GM21737 (cell line): ENCODE data around the gene USP34.
"Not testable (repeated sequence)": the region's sequence is repeated elsewhere in the genome, so short reads cannot be mapped to it uniquely, and the experiment has no call there.

Experiments
- ATAC-seq: cut with Tn5 transposase; IDR thresholded peaks from one replicate; pipeline ENCODE4 v1.9.1; 2021; ENCODE audit warnings: mild to moderate bottlenecking, moderate library complexity; ENCODE audit not compliant: unreplicated experiment

Gene USP34

DNA sequence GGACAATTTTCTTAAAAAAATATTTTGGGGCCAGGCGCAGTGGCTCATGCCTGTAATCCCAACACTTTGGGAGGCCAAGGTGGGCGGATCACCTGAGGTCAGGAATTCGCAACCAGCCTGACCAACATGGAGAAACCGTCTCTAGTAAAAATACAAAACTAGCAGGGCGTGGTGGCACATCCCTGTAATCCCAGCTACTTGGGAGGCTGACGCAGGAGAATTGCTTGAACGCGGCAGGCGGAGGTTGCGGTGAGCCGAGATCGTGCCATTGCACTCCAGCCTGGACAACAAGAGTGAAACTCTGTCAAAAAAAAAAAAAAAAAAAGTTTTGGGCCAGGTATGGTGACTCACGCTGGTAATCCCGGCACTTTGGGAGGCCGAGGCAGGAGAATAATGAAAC is 276.2 kb downstream of the USP34 start:
- ATAC-seq = not testable (repeated sequence)

DNA sequence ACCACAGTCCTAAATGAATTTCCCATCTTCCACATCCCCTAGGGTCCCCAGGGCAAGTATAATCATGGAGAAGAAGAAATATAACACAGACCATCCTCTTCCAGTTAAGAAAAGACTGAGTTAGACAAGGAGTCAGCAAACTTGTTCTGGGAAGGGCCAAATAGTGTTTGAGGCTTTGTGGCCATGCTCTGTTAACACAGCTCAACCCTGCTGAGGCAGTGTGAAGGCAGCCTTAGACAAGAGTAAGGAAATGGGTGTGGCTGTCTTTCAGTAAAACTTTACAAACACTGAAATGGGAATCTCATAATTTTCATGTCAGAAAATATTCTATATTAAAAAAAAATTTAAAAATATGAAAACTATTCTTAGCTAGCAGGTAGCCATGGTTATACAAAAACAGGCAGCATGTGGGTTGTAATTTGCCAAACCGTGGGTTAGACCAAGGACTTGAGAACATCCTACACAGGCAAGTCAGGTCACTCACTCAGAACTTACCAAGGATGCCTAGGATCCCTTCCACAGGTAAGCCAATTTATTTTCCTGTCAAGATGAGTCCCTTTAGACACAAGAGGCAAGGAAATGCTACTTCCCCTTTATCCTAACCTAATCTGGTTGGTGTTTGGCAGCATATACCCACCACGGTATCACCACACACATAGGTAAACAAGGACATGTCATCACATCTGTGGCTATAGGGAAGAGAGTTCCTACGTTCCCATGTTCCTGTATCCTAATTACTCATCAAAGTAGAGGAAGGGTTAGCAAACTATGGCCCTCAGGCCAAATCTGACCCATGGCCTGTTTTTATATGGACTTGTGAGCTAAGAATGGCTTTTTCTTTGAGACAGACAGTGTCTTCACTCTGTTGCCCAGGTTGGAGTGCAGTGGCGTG is 277.0 kb downstream of the USP34 start:
- ATAC-seq = no peak

DNA sequence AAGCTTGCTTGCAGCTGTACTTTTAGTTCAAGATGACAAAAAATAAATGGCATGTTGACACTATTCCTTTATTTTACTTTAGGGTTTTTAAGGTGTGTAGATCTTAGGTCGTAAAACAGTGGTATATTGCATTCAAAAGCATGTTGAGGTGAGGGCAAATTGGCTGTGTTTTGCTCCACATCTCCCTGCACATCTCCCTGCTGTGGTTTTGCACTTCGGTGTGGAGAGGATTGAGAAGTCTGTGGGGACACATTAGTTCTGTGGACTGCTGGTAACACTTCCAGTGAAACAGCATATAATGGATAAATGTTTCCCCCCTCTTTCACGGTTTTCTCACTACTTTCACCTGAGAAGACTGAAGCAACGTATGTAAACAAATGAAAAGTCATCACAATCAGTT is 283.8 kb downstream of the USP34 start:
- ATAC-seq = no peak

DNA sequence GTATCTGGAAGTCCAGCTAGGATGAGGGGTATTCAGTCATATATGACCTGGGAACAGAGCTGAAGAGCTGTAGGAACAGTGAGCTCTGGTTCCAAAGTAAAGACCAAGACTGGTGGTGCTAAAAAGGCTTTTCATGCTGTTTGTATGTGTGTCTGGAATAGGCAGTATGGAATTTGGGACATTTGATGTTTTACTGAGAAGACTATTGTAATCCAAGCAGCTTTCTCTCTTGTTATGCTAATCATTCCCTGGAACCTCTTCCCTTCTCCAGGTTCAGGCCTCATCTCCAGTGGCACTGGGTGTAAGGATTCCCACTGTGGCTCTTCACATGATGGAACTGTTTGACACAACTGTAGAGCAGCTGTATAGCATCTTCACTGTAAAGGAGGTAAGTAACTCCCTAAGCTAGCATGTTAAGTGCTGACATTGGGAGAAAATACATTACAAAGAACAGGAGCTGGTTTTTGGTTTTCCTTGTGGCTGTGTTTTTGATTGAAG is 285.6 kb downstream of the USP34 start:
- ATAC-seq = no peak

DNA sequence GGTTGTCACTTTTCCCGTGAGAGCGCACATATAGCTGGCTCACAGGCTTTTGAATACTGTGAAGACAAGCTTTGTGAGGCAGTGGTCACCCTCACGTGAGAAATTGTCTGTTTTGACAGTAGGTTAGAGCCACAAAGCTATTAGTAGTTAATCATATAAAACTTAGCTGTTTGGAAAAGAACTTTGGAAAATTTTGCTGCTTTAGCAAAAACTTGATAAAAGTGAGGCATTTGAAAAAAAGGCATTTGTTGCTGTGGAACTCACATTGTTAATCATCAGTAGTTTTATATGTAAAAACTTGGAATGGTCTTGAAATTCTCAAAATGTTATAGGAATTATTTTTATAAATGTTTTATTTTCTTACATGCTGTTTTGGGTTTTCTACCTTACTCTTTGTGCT is 286.6 kb downstream of the USP34 start:
- no peak for ATAC-seq

DNA sequence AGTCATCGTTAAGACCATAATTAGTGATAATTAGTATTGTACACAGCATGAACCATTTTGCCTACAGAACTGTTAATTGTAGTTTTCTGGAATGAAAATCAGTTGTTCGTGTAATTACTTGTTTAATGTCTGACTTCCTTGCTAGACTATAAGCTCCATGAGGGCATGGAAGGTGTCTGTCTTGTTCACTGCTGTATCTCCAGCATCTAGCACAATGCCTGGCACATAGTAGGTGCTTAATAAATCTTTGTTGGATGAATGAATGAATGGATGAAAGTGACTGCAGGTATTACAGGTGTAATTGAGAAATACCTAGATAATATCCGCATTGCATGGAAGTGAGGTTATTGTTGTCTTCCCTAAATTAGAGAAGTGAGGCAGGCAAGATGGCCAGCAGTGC is 287.1 kb downstream of the USP34 start:
- ATAC-seq = no peak

DNA sequence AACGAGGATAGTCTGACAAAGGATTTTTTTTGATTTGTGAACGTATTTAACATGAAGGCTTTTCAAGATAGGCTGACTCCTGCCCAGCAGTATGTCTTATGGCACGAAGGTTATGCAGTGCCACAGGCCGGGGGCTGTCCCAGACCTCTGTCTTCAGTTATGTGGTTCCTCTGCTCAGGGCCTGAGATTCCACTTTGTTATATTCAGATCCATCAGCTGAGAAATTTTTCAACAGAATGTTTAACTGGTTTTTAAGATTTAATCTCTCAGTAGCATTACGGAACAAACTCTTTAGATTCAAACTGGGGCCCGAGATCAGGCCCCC is 288.9 kb downstream of the USP34 start:
- no peak for ATAC-seq

DNA sequence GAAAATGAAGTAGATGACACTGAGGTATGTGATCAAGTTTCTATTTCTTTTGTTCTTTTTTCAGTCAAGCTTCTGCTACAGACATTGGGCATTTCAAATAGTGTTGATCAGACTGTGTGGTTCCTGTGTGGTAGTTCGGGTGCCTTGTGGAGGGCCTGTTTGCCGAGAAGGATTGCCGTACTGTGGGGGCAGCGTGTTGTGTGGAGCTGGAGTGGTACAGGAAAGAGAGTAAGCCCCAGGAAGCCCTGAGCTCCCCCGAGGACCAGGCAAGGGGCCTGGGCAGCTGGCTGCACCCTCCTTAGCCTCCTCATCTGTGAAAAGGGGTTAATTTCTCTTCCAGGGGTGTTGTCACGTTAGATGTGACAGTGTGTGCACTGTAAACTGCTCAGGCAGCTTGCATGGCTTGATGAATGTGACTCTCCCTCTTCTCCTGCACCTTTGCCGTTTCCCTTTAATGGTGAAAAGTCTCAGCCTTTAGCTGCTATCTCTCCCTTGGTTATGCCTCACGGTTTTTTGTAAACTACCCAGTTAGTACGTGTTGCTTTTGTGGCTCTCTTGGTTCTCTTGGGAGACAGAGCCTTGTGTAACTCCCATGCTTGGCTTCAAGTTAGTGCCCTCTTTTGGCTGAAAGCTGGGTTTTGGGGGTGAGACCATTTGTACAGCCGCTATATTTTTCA is 289.4 kb downstream of the USP34 start:
- ATAC-seq = no peak

DNA sequence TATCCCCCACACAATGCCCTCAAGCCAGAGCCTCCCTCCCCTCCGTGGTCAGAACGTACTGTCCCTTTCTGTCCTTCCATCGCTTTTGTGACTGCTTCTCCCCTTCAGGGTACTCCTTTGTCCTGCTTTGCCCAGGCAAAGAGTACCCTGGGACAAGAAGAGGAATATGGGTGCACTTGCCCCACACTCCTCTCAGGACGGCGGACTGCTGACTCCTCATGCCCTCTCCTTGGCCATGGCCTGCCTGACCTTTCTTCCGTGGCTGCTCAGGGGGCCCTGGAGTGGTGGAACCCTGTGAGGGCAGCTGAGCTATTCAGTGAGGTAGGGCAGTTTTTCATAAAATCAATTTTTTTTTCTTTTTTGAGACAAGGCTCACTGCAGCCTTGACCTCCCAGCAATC is 290.2 kb downstream of the USP34 start:
- no peak for ATAC-seq

DNA sequence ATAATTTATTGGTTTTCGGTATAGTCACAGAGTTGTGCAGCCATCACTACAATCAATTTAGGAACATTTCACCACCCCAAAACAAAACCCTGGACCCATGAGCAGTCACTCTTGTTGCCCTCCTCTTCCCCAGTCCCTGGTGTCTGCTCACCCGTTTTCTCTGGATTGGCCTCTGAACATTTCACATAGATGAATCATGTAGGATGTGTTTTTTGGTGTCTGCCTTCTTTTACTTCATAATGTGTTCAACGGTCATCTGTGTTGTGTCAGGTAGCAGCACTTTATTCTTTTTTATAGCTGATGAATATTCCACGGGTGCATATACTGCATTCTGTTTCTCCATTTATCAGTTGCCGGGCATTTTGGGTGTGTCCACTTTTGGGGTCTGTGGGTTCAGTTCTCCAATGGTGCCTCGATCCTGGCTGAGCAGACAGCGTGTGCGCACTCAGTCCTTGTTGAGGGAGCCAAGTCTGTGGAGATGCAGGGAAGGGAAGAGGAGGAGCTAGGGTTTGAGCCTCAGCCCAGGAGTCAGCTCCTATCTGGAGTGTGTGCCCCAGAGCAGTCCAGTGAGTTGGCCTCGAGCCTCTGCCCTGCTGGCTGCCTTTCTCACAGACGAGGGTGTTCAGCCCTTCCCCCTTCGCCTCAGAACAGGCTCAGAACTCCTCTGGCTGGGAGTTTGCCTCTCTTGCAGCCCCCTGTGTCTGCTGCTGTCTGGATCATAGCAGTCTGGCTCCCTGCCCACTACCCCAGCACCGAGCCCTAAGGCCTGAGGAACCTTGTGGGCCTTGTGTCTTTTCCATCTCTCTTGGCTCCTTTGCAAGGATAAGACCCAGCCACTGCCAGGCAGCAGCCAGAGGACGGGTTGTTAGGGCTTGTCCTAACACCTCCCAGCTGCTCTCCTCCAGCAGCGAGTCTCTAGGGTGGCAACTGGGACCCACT is 290.9 kb downstream of the USP34 start:
- no peak for ATAC-seq

DNA sequence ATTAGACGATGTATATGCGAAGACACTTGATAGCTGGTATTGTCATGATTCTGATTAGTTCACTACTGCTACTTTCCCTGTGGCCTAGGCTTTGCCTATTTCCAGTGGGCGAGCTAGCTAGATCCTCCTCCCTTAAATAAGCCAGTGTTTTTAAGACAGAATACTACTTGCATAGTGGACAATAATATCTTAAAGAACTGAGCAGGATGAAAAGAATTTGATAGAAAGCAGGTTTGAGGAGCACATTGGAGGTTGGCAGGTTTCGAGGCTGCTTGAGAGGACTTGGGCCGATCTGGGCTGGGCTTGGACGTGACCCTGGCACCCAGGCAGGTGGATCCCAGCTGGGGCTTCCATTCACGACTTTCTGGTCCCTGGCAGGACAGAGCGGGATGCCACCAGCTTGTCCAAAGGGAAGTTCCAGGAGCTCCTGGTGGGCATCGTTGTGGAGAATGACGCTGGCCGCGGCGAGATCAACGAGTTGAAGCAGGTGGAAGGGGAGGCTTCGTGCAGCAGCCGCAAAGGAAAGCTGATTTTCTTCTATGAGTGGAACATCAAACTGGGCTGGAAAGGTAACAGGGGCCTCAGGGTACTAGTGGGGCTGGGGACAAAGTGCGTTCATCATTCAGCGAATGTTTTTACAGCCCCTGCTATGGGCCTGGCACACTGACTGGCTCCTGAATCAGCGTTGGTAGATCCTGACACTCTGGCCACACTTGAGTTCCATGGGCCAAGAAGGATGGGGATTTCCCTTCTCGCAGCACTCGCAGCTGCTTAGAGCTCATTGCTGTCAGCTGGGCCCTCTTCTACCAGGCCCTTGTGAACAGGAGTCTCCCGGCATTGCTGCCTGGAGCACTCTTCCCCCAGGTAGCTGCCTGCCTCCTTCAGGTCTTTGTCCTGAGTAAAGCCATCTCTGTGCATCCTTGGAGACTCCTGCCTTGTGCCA is 292.0 kb downstream of the USP34 start:
- no peak for ATAC-seq

DNA sequence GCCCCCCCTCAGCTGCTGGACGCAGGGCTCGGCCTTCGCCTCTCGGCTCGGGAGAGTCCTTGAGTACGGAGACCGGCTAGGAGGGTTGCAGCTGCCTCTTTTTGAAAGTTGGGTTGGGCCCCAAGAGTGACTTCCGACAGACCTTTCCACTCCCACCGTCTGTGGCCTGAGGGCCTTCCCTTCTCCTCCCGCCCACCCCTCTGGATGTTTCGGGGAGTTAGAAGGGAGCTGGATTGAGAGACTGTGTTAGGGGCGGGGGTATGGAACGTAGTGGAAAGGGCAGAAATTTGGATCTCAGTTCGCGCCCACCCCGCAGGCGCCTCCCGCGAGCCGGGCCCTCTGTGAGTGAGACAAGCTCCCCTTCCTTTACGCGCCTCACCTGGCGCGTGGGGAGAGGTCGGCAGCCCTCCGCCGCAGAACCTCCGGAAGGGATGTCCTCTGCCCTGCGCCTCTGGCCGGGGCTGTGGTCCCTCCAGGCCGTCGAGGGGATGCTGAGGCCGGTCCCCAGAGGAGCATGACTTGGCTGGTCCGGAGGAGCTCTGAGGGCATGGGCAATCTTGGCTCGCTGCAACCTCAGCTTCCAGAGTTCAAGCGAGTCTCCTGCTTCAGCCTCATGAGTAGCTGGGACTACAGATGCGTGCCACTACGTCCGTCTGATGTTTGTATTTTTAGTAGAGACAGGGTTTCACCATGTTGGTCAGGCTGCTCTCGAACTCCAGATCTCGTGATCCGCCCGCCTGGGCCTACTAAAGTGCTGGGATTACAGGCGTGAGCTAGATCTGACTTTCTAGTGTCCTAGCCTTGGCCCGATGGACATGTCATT is 292.9 kb downstream of the USP34 start:
- ATAC-seq = peak; percentile 24

DNA sequence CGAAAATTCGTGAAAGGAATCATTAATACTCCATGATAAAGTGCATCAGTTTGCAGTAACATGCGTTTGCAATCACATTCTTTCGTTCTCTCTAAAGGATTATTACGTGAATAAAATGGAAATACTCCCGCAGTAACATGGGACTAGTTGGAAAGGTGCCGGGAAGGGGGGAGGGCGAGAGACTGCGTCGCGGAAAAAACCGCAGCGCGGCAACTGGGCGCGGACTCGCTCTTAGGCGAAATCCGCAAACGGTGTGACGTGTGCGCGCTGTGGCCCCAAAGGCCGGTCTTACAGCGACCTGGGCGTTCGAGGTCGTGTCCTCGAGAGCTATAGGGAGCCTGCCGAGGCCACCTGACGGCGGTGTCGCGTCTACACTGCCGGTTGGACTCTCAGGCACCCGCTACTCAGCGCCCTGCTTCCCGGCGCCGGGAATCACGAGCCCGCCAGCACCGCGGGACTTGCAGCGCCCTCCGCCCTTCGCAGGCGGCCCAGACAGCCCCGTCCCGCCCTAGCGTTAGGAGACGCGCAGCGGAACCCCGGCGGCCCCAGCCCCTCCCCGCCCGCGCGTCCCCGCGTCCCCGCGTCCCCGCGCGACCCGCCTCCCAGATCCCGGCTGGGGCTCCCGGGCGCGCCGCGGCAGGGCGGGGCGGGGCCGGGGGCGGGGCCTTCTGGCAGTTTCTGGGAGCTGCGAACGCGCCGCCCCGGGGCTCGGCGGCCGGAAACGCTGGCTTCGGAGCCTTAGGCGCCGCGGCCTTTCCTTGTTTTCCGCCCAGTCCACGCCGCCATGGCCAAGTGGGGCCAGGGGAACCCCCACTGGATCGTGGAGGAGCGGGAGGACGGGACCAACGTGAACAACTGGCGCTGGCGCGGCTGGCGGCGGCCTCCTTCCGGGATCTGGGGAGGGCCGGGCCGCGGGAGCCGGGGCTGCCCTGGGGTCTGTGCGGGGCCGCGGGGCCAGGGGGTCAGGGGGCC is 293.8 kb downstream of the USP34 start:
- ATAC-seq = peak; percentile 75

DNA sequence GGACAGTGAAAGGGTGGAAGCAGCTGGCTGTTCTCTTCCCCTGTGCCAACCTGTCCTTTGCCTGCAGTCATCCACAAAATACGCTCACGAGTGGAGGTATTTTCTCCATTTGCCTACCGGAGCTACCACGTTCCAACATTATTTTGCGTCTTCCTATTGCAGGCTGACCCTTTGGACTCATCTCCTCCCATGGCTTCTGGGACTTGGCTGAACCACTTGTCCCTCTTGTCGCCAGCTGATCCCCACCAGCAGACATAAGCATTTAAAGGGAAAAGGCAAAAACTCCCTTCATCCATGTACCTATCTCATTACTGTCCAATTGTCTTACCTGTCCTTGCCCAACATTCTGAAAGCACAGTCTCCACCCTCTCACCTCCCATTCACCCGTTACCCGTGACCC is 295.9 kb downstream of the USP34 start:
- no peak for ATAC-seq

DNA sequence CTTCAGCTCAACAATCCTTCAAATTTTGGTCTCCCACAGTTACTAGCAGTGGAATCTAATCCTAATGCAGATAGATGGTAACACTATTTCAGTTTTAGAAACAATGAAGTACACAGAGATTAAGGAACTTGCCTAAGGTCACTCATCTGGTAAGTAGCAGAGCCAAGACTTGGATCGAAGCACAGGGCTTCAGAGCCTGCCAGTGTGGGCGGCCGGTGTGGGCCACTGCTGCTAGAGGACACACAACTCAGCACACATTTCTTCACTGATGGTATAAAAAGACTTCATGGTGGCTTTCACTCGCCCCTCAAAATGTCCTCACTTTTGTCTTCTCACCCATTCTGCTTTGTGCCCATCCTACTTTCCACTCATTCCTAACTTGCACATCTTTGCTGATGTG is 297.8 kb downstream of the USP34 start:
- ATAC-seq = no peak

DNA sequence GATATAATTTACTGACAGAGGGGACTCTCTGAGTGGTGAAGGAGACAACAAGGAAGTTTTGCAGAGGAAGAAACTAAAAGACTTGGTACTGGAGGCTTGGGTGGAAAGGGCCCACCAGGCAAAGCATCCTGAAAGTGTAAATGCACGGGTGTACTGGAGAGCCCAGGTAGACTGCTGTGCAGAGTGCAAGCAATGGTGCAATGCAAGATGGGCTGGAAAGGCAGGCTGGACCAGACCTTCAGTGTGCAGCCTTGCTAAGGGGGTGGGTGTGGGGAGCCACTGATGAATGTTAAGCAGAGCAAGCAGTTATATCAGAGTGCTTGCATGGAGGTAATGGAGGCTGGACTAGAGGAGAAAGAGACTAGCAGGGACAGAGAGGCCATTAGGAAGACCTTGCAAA is 298.2 kb downstream of the USP34 start:
- no peak for ATAC-seq

DNA sequence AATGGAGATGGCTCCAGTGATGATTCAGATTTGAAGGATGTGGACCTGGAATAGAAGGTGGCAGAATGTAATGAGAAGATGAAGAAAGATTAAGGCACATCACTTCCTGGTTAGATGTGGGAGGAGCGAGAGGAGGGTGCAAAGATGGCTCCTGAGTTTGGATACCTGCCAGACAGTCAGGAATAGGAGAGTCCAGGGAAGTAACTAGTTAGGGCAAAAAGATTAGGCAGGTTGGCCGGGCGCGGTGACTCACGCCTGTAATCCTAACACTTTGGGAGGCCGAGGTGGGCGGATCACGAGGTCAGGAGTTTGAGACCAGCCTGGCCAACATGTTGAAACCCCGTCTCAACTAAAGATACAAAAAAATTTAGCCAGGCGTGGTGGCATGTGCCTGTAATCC is 303.3 kb downstream of the USP34 start:
- no peak for ATAC-seq

DNA sequence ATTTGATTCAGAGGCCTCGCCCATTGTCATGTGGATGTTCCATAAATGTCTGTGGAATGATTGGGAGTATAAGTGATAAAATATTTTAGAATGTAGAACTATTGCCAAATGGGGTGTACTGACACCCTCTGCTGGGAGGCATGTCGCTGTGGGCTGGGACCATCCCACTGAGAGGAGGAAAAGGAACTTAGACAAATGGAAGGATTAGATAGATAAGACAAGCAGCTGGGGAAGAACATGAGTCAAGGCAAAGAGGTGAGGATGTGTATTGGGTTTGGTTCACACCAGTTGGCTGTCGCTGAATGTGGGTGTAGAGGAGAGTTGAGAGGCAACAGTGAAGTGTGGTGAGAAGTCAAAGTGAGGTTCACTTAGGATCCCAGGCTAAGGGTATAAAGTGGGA is 304.9 kb downstream of the USP34 start:
- ATAC-seq = no peak
